ENCODE data around the gene HNRNPUL1.

GRCh38 chr19:41249707-41250423 lies 14.3 kb upstream of the HNRNPUL1 start:
- TF ChIP-seq POLR2A (IDR thresholded peaks at IDR 0.05) (no peak), CTCF (IDR thresholded peaks at IDR 0.05) (no peak)
